PFSK-1 (cell line): Measurements from ENCODE around the gene PNPLA7.

Experiments used
- FOXP2 ChIP-seq: optimal IDR thresholded peaks from 2 replicates; pipeline ENCODE3; 2011; ENCODE audit warnings: borderline replicate concordance, control low read depth, inconsistent platforms; ENCODE audit not compliant: insufficient read depth; ENCODE audit errors: extremely low read length, extremely low read depth
- POLR2AphosphoS5 ChIP-seq: IDR thresholded peaks from 2 replicates; pipeline ENCODE4 v1.6.1; 2012; ENCODE audit warnings: low read depth, mild to moderate bottlenecking, control low read depth, low read length, moderate library complexity
- SIN3A ChIP-seq: IDR thresholded peaks from 2 replicates; pipeline ENCODE4 v1.6.1; 2012; ENCODE audit warnings: mild to moderate bottlenecking, low read length, moderate library complexity, borderline replicate concordance; ENCODE audit not compliant: insufficient read depth
- TAF1 ChIP-seq: IDR thresholded peaks from 2 replicates; pipeline ENCODE4 v1.6.1; 2012; ENCODE audit warnings: low read length, control low read depth, borderline replicate concordance; ENCODE audit not compliant: insufficient read depth
- TF ChIP-seq, protein P1 (sequence below), 2 experiments: IDR thresholded peaks; 2 replicates each; pipeline versions ENCODE4 v1.6.1 to v1.8.0; 2011 to 2012; ENCODE audit warnings: low read depth in 2 of 2, low read length in 2 of 2, control low read depth in 1 of 2, inconsistent platforms in 1 of 2, mild to moderate bottlenecking in 1 of 2, moderate library complexity in 1 of 2; ENCODE audit not compliant: insufficient read depth in 1 of 2

Gene PNPLA7

GRCh38 chr9:137465720-137466388, 84.3 kb downstream of the PNPLA7 start:
- TF ChIP-seq, protein P1, sequence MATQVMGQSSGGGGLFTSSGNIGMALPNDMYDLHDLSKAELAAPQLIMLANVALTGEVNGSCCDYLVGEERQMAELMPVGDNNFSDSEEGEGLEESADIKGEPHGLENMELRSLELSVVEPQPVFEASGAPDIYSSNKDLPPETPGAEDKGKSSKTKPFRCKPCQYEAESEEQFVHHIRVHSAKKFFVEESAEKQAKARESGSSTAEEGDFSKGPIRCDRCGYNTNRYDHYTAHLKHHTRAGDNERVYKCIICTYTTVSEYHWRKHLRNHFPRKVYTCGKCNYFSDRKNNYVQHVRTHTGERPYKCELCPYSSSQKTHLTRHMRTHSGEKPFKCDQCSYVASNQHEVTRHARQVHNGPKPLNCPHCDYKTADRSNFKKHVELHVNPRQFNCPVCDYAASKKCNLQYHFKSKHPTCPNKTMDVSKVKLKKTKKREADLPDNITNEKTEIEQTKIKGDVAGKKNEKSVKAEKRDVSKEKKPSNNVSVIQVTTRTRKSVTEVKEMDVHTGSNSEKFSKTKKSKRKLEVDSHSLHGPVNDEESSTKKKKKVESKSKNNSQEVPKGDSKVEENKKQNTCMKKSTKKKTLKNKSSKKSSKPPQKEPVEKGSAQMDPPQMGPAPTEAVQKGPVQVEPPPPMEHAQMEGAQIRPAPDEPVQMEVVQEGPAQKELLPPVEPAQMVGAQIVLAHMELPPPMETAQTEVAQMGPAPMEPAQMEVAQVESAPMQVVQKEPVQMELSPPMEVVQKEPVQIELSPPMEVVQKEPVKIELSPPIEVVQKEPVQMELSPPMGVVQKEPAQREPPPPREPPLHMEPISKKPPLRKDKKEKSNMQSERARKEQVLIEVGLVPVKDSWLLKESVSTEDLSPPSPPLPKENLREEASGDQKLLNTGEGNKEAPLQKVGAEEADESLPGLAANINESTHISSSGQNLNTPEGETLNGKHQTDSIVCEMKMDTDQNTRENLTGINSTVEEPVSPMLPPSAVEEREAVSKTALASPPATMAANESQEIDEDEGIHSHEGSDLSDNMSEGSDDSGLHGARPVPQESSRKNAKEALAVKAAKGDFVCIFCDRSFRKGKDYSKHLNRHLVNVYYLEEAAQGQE (IDR thresholded peaks at IDR 0.05; ENCODE audit: insufficient read depth in 1 of 2, low read depth in 2 of 2, low read length in 2 of 2), result no peak
- TF ChIP-seq SIN3A, result no peak
- no peak for TF ChIP-seq TAF1
- no peak for TF ChIP-seq FOXP2
- TF ChIP-seq POLR2AphosphoS5, result no peak

DNA sequence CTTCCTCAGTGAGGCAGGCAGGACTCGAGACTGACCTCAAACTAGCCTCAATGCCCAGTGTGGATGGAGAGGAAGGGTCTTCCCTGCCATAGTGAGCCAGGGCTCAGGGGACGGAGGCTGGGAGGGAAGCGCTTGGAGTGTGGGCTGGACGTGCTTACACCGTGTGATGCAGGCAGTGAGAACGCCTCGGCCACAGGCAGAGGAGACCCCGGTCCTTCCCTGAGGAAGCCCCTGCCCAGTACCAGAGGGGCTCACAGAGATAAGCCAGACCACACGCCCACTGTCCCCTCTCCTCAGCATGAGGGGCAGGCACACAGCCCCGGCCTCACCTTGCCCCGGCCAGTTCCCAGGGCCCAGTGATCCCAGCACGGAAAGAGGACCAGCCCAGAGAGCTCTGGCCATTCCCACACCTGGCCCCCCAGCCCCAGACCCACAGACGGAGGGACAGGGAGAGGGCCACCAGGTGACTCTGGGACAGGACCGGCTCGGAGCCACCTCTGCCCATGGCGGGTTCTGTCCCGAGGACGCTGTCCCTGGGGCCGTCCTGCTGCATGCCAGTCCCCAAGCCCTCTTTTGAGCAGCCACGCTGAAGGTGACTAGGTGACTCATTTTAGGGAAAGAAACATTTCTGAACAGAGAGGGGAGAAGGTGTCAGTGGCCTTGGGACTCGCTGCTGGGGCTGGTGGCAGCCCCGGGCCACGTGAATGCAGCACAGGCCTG, 85.0 kb downstream of the PNPLA7 start:
- TF ChIP-seq, protein P1 (IDR thresholded peaks at IDR 0.05; ENCODE audit: insufficient read depth in 1 of 2, low read depth in 2 of 2, low read length in 2 of 2), result no peak
- no peak for TF ChIP-seq FOXP2
- TF ChIP-seq SIN3A, result no peak
- no peak for TF ChIP-seq TAF1

DNA sequence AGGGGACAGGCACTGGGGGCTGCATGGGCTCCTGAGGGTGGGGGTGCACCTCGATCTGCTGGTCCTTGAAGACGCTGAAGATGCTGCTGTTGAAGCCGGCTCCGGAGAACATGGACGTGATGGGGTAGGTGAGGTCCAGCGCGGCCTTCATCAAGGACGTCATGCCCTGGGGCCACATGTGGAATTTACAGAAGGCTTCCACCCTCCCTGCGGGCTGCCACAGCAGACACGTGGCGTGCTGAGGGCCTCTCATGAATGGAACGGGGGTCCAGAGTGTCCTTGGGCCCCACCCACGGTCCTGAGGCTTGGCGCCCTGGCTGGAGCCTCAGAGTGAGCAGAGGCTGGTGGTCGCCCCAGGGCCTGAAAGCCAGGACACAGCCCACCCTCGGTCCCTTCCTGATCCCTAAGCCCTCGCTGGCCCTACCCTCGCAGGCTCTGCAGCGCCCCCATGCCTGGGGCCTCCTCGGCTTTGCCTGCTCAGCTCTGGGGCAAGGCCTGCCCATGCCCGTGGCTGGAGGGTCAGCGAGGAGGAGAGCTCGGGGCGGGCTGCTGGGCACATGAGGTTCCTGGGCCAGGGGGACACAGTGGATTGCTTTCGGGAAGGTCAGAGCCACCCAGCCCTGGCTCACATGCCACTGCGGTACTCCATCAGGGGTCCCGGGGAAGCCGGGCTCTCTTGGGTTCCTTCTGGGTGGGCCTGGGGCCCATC, 85.8 kb downstream of the PNPLA7 start:
- TF ChIP-seq SIN3A (no peak), POLR2AphosphoS5 (no peak), FOXP2 (no peak), TAF1 (no peak)
- TF ChIP-seq, protein P1 (IDR thresholded peaks at IDR 0.05; ENCODE audit: insufficient read depth in 1 of 2, low read depth in 2 of 2, low read length in 2 of 2), result no peak

- TF ChIP-seq, protein P1 (IDR thresholded peaks at IDR 0.05; ENCODE audit: insufficient read depth in 1 of 2, low read depth in 2 of 2, low read length in 2 of 2), result no peak
- TF ChIP-seq TAF1 (no peak), SIN3A (no peak), FOXP2 (no peak), POLR2AphosphoS5 (no peak)
Measured at GRCh38 chr9:137463931-137464290, 86.3 kb downstream of the PNPLA7 start.
